Calu3 (cell line): ENCODE results near the gene DPEP1. TPM values are rescaled to one million over a fixed set of nuclear protein-coding genes. Genes with fewer than 3 reads are reported as not detected.

ENCODE experiments used
- total RNA-seq: library from RNA; stranded (reverse); gene quantifications from 2 replicates; pipeline ENCODE4 v1.2.3, GENCODE V29; 2022

Gene DPEP1
- total RNA-seq, 1 experiment from 2014 or later = not detected

Other genes with a start within 250 kb of the DPEP1 start
- 227 and 242 TPM in 2 replicates for gene ANKRD11, start 123.1 kb upstream of the DPEP1 start, total RNA-seq
- 174 and 186 TPM in 2 replicates for gene SPG7, start 105.2 kb upstream of the DPEP1 start, total RNA-seq
- gene RPL13, start 53.0 kb upstream of the DPEP1 start, total RNA-seq = 1,719 and 1,779 TPM in 2 replicates
- gene CPNE7, start 37.9 kb upstream of the DPEP1 start, total RNA-seq = 31.3 and 48.2 TPM in 2 replicates
- 132 and 135 TPM in 2 replicates for gene CHMP1A, start 44.1 kb downstream of the DPEP1 start, total RNA-seq
- 23.5 and 27.3 TPM in 2 replicates for gene SPATA33, start 44.2 kb downstream of the DPEP1 start, total RNA-seq
- 102 and 106 TPM in 2 replicates for gene CDK10, start 73.0 kb downstream of the DPEP1 start, total RNA-seq
- gene SPATA2L, start 88.1 kb downstream of the DPEP1 start, total RNA-seq = 20.7 and 23.6 TPM in 2 replicates
- gene VPS9D1, start 107.3 kb downstream of the DPEP1 start, total RNA-seq = 26.7 and 28.2 TPM in 2 replicates
- gene ZNF276, start 107.9 kb downstream of the DPEP1 start, total RNA-seq = 30.6 and 37.2 TPM in 2 replicates
- 127 and 140 TPM in 2 replicates for gene FANCA, start 203.0 kb downstream of the DPEP1 start, total RNA-seq
- gene SPIRE2, start 214.8 kb downstream of the DPEP1 start, total RNA-seq = 46.3 and 53.1 TPM in 2 replicates